Adipose tissue (tissue), 3 donors: ENCODE data around the gene OR7A10. TPM values are rescaled to one million over a fixed set of nuclear protein-coding genes. Genes with fewer than 3 reads are reported as not detected.

Experiments
- H3K27ac ChIP-seq: one replicate; pipeline ENCODE4 v1.5.1; 2013; ENCODE audit warnings: low read depth, low read length
- WGBS, 3 donors: extraction: QIAGEN DNeasy Blood & Tissue Kit; methylation state at CpG; one replicate each; pipeline ENCODE4 v1.1.7; 2013; 5-methylcytosine and 5-hydroxymethylcytosine counted together
- polyA plus RNA-seq, 3 donors: library from polyadenylated mRNA; stranded (reverse); fragments of 200-250 nt; gene quantifications; one replicate each; pipeline ENCODE4 v1.2.3, GENCODE V29; 2013
- donor health status: healthy with polysubstance abuse.
- donor health status: Bipolar disorder and iron deficiency.
- donor health status: healthy.

OR7A10 gene
- not detected for polyA plus RNA-seq

DNA sequence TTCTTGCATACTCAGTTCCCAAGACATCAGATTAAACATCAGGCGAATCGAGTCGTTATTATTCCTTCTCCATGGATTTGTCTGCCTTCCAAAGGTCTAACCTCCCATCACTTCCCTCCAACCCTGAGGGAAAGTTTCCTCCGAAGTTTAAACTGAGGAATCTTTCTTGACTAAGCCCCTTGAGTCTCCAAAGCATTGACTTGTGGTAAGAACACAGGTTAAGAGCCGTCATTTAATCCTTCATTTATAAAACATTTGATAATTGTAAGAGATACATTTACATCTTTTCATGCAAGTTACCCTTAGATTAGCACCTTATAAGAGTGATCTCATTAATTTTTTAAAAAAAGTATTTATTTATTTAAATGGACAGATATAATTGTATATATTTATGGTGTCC, at the start of gene OR7A10:
Gene OR7A10, minus strand, starts transcription at position 101 of the 400 bp plus-strand sequence. CDS start 7,045 bp downstream, outside the sequence.
- no peak within 1 kb of the TSS for H3K27ac ChIP-seq
- WGBS, 3 donors, result 69 to 83% (median 76%) methylated on average over 5 of the region's 5 CpGs

DNA sequence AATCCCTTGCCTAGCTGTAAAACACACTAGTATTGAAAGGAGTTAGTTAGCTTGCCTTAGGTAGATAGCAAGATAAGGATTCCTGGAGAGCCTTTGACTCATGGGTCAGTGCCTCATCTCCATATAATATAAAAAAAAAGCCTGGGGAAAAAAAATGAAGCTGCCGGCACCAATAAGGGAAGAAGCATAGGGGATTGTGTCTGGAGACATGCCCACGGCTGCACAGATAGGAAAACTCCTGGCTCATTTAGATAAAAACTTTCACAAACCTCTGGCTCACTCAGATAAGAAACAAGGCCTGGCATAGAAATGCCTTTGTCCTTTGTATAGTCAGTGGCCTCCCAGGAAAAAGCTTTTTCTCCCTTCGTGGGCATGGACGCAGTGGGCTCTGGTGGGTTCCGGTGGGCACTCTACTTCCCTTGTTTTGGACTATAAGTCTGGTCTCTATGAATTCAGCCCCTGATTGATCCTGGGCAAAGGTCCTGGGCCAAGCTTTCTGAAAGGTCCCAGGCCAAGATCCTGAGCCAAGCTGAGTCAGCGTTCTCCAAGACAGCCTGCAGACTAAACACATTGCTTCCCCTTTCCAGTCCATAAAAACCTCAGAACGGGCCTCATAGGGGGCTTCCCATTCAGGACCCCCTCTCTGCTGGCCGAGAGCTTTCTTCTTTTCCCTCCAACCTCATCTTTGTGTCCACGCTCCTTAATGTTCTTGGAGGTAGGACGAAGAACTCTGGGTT, 42.1 kb upstream of the OR7A10 start:
- WGBS, 3 donors, result 32 to 50% (median 35%) methylated on average over 10 of the region's 10 CpGs
- H3K27ac ChIP-seq, result no peak overlapping the region

DNA sequence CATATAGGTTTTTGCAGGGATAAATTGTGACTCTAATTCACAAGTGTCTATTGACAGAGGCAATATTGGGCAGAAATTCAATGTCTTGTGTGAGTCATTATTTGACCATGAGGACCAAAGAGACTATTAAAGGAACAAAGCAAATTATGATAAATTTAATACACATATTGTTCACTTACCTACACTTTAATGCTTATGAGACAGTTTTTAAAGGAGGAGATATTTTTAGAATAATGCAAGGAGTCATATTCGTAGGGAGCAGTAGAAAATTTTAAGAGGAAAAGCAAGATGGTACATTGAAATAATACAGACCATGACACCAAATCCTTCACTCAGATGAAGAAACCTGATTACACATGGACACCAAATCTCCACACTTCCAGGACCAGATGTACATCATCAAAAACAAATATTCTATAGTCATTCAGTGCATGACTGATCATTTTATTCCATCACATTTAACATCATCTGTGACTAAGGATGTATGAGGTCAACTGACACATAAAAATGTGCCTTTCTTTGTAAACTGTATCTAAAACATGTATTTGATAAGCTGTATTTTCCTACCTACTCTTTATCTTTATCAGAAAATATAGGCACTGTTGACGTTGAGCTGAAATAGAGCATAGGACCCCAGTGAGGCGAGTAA, 41.4 kb upstream of the OR7A10 start:
- no peak overlapping the region for H3K27ac ChIP-seq
- WGBS, 3 donors, result 60 to 80% (median 74%) methylated on average over 3 of the region's 3 CpGs

DNA sequence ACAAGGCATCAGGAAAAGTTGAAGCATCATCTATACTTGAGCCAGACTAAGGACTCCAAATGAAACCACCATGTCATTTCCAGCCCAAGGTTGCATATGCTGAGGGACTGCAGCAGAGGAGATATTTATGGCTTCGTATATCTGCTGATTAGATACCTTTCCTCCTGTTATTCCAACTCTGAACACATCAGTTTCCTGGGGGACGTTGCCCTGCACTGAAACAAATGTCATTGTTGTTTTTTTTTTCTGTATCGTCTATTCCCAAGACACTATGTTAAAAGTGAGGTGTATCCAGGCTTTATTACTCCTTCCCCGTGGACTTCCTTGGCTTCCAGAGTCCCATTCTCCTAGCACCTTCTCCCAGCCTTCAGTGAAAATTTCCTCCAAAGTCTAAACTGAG, 37.3 kb upstream of the OR7A10 start, which contains the start of gene OR7A17:
Gene OR7A17, minus strand, starts transcription at position 101 of the 400 bp plus-strand sequence. CDS start 4,777 bp downstream, outside the sequence.
- 49 to 69% (median 64%) methylated on average over 4 of the region's 4 CpGs for WGBS, 3 donors
- H3K27ac ChIP-seq, result no peak within 1 kb of the TSS

DNA sequence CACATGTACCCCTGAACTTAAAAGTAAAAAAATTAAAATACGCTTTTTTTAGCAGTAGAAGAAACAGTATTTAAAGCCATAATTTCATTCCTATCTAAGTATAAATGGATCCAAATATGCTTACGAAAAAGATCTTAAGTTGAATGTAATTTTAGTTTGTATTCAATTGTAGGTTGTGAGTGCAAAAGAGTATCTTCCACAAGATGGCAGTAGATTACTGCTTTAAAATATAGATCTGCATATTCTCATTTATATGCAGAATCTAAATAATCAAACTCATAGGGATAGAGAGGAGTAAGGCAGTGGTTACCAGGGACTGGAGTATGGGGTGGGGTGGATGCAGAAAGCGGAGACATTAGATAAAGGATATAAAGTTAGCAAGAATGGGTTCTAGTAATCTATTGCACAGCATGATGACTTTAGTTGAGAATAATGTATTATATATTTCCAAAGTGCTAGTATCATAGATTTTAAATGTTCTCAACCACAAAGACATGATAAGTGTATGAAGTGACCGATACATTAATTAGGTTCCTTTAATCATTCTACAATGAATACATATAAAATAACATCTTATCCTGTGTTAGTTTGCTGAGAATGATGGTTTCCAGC, 23.0 kb upstream of the OR7A10 start:
- no peak overlapping the region for H3K27ac ChIP-seq
- WGBS, 3 donors, result 61 to 73% (median 70%) methylated on average over 4 of the region's 4 CpGs

DNA sequence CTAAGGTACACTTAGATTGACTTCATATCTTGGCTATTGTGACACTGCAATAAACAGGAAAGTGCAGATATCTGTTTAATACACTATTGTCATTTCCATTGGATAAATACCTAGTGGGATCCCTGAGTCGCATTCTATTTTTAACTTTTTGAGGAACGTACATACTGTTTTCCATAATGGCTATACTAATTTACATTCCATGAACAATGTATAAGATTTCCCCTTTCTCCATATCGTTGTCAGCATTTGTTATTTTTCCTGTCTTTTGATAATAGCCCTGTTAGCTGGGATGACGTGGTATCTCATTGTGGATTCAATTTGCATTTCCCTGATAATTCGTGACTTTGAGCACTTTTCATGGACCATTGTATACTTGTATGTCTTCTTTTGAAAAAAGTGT, 19.8 kb upstream of the OR7A10 start:
- no peak overlapping the region for H3K27ac ChIP-seq
- WGBS, 3 donors, result 67 to 80% (median 75%) methylated on average over 5 of the region's 5 CpGs

DNA sequence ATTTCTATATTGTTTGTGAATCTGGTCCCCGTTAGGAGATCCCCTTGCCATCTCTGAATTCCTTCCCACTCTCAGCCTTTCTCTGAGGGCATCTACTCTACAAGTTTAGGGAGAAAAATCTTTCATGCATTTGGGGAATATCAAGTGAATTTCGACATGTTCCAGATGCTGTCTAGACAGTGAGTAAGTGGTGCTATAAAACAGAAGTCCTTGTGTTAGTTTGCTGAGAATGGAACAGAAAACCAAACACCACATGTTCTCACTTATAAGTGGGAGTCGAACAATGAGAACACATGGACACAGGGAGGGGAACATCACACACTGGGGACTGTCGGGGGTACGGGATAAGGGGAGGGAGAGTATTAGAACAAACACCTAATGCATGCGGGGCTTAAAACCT, 5.1 kb downstream of the OR7A10 start:
- H3K27ac ChIP-seq, result no peak overlapping the region
- WGBS, 3 donors, result 38 to 58% (median 44%) methylated on average over 6 of the region's 6 CpGs

DNA sequence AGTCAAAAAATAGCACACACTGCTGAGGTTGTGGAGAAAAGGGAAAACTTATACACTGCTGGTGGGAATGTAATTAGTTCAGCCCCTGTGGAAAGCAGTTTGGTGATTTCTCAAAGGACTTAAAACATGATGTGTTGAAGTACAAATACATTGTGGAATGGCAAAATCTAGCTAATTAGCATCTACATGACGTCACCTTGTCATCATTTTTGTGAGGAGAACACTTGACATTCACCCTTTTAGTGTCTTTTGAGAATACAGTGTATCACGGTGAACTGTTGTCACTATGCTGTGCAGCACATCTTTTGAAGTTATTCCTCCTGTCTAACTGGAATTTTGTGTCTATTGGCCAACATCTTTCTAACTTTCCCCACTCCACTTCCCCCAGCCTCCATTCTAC, 5.6 kb downstream of the OR7A10 start:
- WGBS, 3 donors, result 51 to 62% (median 52%) methylated on average over 2 of the region's 2 CpGs
- H3K27ac ChIP-seq, result no peak overlapping the region

DNA sequence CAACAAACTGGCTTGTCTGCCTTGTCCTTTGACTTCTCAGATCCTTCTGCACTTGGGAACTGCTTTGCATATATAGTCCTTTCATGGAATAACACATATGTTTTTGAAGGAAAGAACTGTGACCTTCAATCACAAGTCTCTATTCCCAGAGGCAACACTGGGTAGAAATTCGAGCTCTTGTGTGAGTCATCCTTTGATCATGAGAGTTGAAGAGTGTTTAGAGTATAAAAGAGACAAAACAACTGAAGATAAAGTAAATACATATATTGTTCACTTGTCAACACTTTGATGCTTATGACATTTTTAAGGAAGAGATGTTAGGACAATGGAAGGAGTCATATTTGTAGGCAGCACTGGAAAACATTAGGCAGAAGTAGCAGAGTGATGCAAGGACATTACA, 8.5 kb downstream of the OR7A10 start:
- no peak overlapping the region for H3K27ac ChIP-seq
- 31 to 56% (median 40%) methylated on average over 1 of the region's 1 CpG for WGBS, 3 donors

DNA sequence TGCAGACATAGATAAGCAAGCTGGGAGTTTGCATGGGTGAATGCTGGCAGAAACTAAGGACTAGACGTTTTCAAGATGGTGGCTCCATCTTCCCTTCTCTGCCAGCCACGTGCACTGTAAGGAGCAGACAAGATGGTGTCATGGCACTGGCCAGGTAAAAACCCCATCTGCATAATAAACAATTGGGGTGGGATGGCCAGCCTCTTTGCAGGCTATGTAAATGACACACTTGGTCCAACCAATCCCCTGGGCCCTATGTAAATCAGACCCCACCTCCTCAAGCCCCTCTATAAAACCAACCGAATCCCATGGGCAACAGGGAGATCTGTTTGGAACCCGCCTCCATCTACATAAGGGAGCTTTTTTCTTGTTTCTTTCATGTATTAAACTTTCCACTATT, 11.3 kb downstream of the OR7A10 start:
- H3K27ac ChIP-seq, result no peak overlapping the region
- WGBS, 3 donors, result 60 to 75% (median 72%) methylated on average over 4 of the region's 4 CpGs

DNA sequence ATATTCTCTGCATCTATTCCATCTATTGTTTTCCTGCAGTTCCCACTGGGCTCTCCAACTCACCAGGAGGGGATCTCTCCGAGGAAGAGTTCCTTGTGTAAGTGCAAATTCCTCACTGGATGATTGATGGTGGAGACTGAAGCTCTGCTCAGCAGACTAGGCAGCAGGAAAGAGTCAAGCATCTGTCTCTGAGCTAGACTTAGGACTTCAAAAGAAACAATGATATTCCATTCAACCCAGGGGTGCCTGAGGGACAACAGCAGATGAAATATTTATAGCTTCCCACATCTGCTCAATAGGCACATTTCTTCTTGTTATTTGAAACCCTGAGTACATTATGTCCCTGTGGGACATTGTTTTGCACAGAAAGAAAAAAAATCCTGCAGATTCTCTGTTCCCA, 13.7 kb downstream of the OR7A10 start, which contains the start of the genes OR7A5 and OR7C1:
Gene OR7A5, minus strand, starts transcription at position 175 of the 400 bp plus-strand sequence. CDS start 6,944 bp downstream, outside the sequence.
Gene OR7C1, minus strand, starts transcription at position 175 of the 400 bp plus-strand sequence. CDS start 35,049 bp downstream, outside the sequence.
- 9 to 37% (median 33%) methylated on average over 1 of the region's 1 CpG for WGBS, 3 donors
- no peak within 1 kb of the TSS for H3K27ac ChIP-seq

DNA sequence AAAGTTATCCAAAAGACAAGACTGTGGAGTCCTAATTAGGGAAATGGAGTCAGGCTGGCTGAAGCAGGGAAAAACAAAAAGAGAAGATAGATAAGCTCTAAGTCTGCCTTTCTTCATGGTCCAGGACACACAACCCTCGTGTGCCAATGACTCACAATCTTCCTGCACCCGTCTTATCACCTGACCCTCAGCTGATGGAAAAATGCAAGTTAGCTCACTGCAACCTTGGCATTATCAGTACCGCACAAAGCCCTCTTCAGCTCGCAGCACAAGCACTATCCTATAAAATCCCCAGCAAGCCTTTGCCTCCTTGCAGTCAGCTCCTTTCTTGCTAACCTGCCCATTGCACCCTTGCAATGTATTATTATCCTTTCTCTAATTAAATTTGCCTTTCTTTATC, 18.0 kb downstream of the OR7A10 start:
- 38 to 79% (median 67%) methylated on average over 4 of the region's 4 CpGs for WGBS, 3 donors
- no peak overlapping the region for H3K27ac ChIP-seq

DNA sequence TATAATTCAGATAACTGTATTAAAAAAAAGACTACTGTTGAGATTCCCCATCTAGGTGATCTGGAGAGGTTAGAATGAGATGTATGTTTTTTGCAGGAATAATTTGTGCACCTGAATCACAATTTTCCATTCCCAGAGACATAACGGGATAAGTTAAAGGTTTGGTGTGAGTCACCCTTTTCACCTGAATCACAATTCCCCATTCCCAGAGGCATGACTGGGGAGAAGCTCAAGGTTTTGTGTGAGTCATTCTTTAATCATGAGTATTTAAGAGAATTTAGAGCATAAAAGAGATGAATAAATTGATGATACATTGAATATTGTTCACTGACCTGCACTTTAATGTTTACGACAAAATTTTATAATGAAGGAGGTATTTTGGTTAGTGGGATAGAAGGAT, 22.7 kb downstream of the OR7A10 start:
- H3K27ac ChIP-seq, result no peak overlapping the region
- WGBS, 3 donors, result 74 to 92% (median 86%) methylated on average over 2 of the region's 2 CpGs

DNA sequence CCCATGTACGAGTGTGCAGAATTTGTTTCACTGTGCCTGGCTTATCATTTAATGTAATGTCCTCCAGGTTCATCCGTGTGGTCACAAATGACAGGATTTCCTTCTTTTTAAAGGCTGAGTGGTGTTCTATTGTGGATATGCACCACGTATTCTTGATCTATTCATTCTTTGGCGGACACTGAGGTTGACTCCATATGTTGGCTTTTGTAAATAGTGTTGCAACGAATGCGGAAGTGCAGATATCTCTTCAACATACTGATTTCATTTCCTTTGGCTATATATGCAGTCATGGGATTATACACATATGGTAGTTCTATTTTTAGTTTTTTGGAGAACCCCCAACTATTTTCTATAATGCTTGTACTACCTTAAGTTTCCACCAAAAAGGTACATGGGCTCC, 26.8 kb downstream of the OR7A10 start:
- H3K27ac ChIP-seq, result no peak overlapping the region
- 32 to 44% (median 38%) methylated on average over 6 of the region's 6 CpGs for WGBS, 3 donors

DNA sequence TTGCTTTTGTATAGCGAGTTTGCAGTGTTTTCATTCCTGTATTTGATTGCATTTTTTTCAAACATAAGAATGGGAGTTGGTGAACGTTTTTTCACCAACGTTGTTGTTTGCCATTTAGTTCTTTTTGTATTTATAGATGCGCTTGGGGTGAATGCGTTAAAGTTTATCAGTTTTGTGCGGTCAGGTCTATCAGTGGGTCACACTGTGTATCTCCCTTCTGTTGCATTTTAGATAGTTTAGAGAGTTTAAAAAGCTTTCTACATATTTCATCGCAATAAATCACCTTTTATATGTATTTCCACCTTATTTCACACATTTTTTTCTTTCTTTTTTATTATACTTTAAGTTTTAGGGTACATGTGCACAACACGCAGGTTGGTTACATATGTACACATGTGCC, 30.1 kb downstream of the OR7A10 start:
- no peak overlapping the region for H3K27ac ChIP-seq
- WGBS, 3 donors, result 63 to 81% (median 78%) methylated on average over 8 of the region's 8 CpGs

DNA sequence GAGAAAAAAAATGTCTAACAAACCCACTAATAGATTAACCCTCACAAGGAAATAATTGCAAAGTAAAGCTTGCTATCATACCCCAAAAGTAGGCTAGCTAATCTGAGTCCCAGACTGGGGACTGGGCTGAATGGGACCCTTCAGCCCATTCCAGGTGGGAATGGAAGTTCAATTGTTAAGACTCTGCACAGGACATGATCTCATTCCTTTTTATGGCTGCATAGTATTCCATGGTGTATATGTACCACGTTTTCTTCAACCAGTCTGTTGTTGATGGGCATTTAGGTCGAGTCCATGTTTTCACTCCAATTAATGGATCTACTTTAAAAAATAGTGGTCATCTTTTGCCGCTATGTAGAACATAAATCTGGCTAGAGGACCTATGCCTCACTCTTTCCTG, 31.7 kb downstream of the OR7A10 start:
- H3K27ac ChIP-seq, result no peak overlapping the region
- 57 to 69% (median 65%) methylated on average over 3 of the region's 3 CpGs for WGBS, 3 donors

DNA sequence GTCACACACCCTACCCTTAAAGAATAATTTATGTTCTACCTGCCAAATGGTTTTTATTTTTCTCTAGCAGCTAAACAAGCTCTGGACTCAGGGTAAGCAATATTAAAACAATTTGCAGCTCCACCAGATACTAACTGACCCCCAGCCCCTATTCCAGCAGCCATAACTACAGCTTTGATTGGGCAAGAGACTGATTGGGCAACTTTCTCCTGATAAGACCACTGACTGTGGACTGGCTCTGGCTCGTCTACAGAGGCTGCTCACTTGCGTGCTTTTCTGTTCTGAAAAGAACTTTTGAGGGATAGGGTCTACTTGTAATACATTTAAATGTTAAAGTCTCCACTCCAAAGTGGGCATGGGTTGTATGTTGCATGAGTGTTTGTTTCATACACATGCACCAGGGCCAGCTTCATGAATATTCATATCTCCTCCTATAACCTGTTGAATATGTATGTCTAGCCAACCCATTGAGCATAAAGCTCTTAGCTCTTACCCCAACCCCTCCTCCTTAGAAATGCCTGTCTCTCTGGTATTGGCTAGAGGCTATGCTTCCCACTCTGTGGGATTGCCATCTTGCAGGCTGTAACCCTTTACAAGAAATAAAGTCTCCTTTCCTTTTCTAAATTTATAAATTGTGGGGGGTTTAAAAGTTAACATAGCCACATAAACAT, 33.6 kb downstream of the OR7A10 start:
- H3K27ac ChIP-seq, result no peak overlapping the region
- WGBS, 3 donors, result 53 to 65% (median 63%) methylated on average over 2 of the region's 2 CpGs

DNA sequence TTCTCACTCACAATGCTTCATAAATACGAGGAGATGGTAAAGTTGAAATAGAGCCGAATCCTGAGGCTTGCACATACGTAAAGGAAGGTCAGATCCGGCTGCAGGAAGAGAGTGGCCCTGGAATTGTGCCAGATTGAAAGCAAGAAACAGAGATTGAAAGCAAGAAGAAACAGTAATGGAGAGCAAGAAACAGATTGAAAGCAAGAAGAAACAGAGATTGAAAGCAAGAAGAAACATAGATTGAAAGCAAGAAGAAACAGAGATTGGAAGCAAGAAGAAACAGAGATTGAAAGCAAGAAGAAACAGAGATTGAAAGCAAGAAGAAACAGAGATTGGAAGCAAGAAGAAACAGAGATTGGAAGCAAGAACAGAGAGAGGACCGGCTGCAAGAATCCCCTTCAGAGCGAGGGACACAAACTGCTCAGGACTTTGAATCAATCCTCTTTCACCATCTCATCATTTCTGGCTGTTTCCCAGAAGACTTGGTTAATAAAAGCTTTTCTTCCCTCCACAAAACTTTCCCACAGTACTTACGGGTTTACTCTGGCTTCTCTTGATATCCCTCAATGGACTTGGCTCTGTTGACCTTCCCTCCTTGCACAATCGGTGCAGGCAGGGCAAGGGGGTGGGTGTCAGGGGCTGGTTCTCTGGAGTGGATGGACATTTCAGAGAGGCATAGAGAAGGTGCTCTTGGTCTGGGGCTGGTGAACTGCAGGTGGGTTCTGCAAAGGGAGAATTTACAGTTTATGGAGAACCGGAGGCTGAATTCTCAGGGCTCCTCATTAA, 39.3 kb downstream of the OR7A10 start:
- H3K27ac ChIP-seq, result no peak overlapping the region
- 39 to 53% (median 46%) methylated on average over 9 of the region's 9 CpGs for WGBS, 3 donors
